GM18508 (cell line): ENCODE results near the gene CTNNA1.

Experiments used
- ATAC-seq: cut with Tn5 transposase; IDR thresholded peaks from one replicate; pipeline ENCODE4 v1.9.1; 2021; ENCODE audit warnings: moderate number of reproducible peaks; ENCODE audit not compliant: insufficient read depth, unreplicated experiment

Gene CTNNA1

DNA sequence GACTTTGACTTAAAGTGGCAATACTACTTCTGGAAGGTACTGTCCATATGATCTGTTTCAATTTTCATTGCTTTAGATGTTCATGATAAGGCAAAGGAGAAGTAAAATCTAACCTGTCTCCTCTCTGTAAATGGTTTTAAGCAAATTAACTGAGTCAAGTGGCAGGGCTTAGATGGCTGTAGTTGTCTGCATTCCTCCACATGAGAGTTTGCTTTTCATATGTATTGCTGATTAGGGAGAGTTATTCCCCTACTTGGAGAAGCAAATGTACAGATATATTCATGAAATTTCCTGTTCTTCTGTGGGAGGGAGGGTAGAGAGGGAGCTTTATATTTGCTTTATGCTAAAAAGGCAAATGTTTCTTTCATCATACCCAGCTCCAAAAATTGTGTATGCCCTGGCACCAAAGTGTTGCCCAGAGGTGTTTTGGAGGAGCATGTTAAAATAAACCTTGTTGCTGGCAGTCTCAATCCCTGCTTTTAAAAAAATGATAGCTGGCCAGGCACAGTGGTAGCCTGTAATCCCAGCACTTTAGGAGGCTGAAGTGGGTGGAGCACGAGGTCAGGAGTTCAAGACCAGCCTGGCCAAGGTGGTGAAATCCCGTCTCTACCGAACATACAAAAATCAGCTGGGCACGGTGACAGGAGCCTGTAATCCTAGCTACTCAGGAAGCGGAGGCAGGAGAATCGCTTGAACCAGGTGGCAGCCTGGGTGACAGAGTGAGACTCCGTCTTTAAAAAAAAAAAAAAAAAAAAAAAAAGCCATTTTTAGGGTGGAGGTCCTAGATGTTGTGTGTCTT is 125.4 kb downstream of the CTNNA1 start:
- ATAC-seq: no peak

DNA sequence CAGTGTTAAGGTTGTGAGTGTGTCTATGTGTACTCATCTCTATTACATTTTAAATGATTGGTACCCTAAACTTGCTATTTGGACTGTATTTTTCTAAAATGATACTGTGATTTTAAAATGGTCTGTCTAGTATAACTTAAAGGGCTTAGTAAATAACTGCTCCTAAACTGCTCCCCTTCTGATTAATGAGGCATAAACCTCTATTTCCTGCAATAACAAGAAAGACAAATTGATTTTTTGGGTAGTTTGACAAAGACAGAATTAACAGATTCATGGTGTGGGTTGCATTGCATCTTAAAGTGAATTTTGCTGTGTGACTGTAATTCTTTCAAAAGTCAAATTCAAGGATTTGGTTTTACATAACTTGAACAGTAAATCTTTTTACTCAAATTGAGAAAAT is 130.0 kb downstream of the CTNNA1 start:
- ATAC-seq: no peak

GRCh38 chr5:138884094-138884493 is 130.9 kb downstream of the CTNNA1 start:
- no peak for ATAC-seq

GRCh38 chr5:138884554-138884953 is 131.3 kb downstream of the CTNNA1 start:
- ATAC-seq: no peak

DNA sequence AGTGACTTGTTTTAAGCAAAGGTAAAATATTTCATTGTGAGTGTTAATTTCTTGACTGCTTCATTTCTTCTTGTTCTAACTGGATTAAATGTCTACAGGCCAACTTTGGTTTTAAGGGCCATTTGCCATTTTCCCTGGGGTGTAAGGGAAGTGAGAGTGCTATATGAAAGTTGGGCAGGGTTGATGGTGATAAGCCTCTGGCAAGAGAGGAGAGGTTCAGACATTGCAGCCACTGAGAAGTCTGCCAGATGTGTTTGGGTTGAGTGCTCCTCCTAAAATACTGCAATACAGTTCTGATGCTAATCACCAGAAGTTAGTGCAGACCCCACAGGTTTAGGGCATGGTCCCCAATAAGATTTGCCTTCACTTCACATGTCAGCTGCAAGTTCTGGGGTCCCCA is 136.8 kb downstream of the CTNNA1 start:
- no peak for ATAC-seq

DNA sequence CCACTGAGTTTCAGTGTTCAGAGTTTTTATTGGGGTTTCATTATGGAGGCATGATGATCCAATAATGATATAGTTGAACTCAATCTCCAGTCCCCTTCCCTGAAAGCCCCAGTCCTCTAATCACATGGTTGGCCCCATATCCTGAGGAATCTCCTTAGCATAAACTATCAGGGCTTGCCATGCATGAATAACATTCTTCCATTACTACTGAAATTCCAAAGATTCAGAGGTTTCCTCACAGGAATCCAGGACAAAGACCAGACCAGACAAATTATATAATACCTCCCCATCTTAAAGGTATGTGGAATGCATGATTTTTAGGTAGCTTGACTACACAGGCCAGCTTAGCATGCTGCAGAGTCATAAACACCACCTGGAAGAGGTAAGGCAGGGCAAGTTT is 137.4 kb downstream of the CTNNA1 start:
- no peak for ATAC-seq

GRCh38 chr5:138895918-138896317 is 142.7 kb downstream of the CTNNA1 start:
- ATAC-seq: no peak

DNA sequence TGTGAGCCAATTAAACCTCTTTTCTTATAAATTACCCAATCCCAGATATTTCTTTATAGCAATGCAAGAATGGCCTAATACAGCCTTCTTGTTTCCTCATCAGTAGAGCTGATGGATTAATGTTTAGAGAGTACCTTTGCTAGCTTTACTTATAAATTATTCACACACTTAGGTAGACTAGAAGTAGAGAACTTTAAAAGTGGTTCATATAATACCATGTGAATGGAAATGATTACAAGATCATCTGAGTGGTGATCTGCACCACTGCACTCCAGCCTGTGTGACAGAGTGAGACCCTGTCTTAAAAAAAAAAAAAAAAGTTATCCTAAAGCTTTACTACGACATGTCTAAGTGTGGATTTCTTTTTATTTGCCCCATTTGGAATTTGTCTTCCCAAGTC is 145.1 kb downstream of the CTNNA1 start:
- ATAC-seq: no peak

- ATAC-seq: no peak
Measured at GRCh38 chr5:138898742-138899141, 145.5 kb downstream of the CTNNA1 start.

- no peak for ATAC-seq
Measured at GRCh38 chr5:138900281-138900965, 147.2 kb downstream of the CTNNA1 start.

- ATAC-seq: no peak
Measured at GRCh38 chr5:138901716-138902115, 148.5 kb downstream of the CTNNA1 start.

DNA sequence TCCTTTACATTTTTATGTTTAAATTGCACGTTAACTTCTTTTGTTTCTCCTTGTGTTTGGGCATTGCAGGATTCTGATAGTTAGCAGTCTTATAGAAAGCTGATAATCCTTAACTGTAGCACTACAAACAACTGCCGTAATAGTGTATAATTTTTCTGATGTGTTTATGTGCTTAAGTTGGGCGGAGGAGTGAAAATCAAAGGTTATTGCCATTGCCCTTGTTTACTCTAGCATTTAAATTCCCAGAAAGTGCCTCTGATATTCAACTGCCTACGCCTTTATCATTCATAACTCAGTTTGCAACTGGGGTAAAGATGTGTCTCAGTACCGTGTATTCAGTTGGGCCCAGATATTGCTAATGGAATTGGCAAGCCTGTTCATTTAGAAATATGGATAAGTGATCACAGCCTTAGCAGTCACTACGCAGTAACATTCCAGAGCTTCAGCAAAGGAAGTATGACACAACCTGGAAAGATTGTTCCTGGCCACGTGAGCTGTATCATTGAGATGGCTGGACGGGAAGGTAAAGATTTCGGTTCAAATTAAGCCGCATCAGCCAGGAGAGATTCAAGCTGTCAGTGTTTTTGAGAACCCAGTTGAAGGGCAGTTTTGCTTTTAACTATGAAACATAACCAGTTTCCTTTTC is 150.0 kb downstream of the CTNNA1 start:
- no peak for ATAC-seq

DNA sequence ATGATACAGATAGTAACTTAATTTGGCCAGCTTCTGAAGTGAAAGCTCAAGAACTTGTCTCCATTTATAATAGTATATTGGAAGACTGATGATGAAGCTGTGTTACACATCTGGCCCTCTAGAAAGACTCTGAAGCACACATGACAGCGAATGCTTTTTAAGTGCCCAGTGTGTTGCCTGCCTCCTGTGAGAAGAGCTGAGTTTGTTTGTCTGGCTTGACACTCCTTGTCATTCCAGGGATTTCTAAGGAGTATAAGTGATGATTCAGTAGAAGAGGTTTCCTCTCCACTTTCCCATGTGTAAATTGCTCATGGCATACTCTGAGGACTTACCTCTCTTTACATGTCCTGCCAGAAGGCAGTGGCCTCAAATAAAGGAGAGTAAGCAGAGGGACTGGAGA is 152.3 kb downstream of the CTNNA1 start:
- ATAC-seq: no peak

DNA sequence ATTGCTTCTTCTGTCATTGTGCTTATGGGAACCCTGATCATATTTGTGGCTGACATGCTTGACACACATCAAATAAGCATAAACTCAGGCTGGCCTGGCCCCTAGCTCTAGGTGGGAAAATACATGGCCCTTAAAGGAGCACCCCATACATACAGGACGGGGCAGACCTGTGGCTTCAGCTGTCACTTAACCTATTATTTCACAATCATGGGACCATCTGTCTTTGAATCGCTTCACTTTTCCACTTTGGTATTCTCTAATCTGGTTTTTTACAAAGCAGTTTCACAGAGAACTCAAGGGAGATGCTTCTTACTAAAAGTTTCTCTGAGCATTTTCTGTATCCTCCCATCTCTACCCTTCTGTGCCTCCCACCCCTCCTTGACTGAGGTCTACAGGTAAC is 156.5 kb downstream of the CTNNA1 start:
- ATAC-seq: no peak

DNA sequence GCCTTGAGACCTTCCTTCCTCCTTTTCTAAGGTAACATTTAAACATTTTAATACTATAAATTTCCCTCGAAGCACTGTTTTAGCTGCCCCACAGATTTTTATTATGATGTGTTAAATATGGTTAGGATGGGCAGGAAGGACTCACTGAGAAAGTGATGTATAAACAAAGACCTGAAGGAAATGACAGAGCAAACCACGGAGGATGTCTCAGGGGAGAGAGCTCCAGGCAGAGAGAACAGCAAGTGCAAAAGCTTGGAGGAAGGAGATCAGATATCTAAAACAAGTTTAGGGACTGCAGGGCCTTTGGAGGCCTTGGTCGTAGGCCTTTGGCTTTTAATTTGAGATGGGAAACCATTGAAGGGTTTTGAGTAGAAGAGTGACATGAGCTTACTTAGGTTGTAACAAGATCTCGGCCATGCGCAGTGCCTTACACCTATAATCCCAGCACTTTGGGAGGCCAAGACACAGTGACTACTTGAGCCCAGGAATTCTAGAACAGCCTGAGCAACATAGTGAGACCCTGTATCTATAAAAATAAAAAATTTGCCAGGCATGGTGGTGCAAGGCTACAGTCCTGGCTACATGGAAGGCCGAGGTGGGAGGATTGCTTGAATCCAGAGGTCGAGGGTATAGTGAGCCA is 157.4 kb downstream of the CTNNA1 start:
- ATAC-seq: no peak

GRCh38 chr5:138911441-138911840 is 158.2 kb downstream of the CTNNA1 start:
- ATAC-seq: no peak

DNA sequence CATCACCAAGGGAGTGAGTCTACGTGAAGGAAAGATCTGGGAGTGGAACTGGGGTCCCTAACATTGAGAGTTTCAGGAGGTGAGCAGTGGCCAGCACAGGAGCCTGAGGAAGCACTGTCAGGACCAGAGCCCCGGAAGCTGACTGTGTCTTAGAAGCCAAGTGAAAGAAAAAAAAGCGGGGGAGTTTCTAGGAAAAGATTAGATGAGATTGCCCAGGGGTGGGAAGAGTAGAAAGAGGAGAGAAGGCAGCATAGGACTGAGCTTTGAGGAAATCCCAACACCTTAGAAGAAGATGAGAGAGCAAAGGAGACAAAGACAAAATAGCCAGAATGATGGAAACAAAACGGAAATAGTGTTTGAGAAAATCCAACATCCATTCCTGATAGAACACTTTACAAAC is 158.9 kb downstream of the CTNNA1 start:
- no peak for ATAC-seq

GRCh38 chr5:138913773-138914172 is 160.5 kb downstream of the CTNNA1 start:
- no peak for ATAC-seq

- no peak for ATAC-seq
Measured at GRCh38 chr5:138914338-138914737, 161.1 kb downstream of the CTNNA1 start.

DNA sequence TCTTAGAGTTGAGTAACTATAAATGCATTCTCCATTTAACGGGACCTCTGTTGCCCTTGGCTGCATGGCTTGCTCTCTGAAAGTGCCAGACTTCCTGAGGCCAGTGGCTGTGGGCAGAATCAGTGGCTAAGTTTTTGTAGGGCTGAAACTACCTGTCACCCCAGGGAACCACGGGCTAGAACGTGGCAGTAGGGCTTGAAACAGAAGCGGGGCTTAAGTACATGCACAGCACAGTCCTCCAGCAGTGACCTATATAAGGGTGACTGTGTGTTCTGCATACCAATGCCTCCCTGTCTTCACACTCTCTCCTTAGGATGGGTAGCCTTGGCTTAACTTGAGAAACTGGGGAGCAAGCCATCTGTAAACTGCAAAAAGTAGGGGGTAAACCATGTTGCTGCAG is 165.5 kb downstream of the CTNNA1 start:
- no peak for ATAC-seq

- no peak for ATAC-seq
Measured at GRCh38 chr5:138920181-138920580, 167.0 kb downstream of the CTNNA1 start.
